ENCODE data around the gene PPP1R2C.

Gene PPP1R2C

DNA sequence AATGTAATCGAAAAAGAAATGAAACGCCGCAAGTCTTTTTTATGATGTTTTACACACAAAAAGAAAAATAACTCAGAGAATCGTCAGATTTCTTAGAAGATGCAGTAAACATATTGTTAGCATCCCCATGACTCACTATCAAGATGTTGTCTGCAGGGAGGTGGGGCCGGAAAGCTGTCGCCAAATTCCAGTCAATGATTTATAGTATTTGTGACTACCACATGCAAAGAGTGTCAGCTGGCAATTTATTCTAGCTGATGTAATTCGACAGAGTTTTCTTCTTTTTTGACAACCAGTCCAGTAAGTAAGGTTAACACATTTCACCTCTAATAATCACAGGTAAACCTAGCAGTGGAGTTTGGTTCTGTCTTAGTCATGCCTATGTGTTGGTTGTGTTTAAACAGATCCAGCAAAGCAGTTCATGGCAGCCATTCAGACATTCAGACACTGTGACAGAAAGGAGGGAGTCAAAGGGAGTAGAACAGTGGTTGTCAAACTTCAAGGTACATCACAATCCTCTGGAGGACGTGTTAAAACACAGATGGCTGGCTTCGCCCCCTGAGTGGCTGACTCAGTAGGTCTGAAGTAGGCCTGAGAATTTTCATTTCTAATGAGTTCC, 19.8 kb upstream of the PPP1R2C start:
- Mint-ChIP-seq H3K27me3 (ENCODE audit: low read depth, poor library complexity) (peaks cover 3% of the 10 kb centered on the region), H3K4me1 (peaks cover 7% of the 10 kb centered on the region), H3K9me3 (peaks cover 46% of the 10 kb centered on the region), H3K27ac (peak overlapping the region; percentile 42), H3K36me3 (ENCODE audit: low read depth) (peaks cover under 1% of the 10 kb centered on the region), H3K4me3 (no peak overlapping the region)
- TF ChIP-seq, protein P1, sequence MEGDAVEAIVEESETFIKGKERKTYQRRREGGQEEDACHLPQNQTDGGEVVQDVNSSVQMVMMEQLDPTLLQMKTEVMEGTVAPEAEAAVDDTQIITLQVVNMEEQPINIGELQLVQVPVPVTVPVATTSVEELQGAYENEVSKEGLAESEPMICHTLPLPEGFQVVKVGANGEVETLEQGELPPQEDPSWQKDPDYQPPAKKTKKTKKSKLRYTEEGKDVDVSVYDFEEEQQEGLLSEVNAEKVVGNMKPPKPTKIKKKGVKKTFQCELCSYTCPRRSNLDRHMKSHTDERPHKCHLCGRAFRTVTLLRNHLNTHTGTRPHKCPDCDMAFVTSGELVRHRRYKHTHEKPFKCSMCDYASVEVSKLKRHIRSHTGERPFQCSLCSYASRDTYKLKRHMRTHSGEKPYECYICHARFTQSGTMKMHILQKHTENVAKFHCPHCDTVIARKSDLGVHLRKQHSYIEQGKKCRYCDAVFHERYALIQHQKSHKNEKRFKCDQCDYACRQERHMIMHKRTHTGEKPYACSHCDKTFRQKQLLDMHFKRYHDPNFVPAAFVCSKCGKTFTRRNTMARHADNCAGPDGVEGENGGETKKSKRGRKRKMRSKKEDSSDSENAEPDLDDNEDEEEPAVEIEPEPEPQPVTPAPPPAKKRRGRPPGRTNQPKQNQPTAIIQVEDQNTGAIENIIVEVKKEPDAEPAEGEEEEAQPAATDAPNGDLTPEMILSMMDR (IDR thresholded peaks at IDR 0.05), result no peak
- no peak for DNase-seq

DNA sequence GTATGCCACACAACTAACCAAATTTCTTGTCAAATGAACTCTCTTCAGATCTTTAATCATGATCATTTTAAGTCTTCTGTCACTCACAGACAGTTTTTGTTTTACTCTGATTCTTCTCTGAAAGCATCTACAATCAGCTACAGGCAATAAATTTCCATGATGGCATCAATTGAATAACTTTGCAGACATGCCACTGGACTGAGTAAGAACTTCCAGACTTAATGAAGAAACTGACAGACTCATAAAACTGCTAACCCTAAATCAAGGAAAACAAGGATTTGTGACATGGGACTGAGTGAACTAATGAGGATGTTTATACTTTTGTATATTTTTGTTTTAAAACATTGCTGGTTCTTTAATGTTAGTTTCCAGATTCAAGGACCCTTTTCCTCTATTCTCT, 5.5 kb upstream of the PPP1R2C start:
- no peak for DNase-seq
- Mint-ChIP-seq H3K4me1 (peaks cover 13% of the 10 kb centered on the region), H3K27me3 (ENCODE audit: low read depth, poor library complexity) (no peaks in the 10 kb centered on the region), H3K9me3 (peaks cover 21% of the 10 kb centered on the region), H3K4me3 (no peak overlapping the region), H3K36me3 (ENCODE audit: low read depth) (peaks cover 6% of the 10 kb centered on the region), H3K27ac (no peak overlapping the region)
- TF ChIP-seq, protein P1 (IDR thresholded peaks at IDR 0.05), result no peak

DNA sequence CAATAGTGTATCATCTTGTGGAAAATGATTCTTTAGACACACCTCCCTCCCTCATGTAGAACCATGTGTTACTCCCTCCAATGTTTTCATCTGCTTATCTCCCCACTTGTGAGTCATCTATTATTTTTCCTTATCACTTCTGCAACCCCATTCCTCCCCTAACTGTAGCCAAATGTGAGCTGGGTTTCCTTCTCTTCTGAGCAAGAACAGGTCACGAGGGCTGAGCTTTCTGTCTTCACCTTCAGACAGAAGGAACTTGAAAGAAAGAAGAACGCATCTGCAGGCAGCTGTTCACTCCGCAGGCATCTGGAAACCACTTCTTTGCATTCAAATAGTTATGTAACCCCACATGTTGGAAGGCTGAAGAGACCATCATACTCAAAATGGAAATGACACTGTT, 1.8 kb downstream of the PPP1R2C start:
- DNase-seq, result no peak
- H3K27ac Mint-ChIP-seq, result no peak overlapping the region
- H3K27me3 Mint-ChIP-seq (ENCODE audit: low read depth, poor library complexity), result peaks cover 3% of the 10 kb centered on the region
- H3K9me3 Mint-ChIP-seq, result peaks cover 38% of the 10 kb centered on the region
- TF ChIP-seq, protein P1 (IDR thresholded peaks at IDR 0.05), result no peak
- no peak overlapping the region for H3K4me3 Mint-ChIP-seq
- H3K4me1 Mint-ChIP-seq, result peaks cover 7% of the 10 kb centered on the region
- H3K36me3 Mint-ChIP-seq (ENCODE audit: low read depth), result peaks cover 6% of the 10 kb centered on the region

DNA sequence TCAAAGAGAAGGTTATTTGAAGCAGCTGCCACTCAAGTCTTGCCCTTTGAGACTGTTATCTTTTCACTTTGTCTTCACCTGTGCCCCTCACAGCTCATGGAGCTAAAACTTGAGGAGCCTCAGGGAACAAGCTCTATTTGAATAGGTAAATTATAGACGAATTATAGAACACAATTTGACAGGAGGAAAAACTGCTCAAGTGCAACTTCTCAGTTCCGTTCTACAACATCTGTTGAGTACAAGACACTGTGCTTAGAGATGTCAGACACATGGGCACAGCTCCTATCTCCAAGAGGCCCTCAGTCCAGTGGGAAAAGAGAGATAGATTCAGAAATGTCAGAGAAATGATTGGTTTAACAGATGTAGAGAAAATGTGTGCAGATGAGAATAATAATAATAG, 5.1 kb downstream of the PPP1R2C start:
- TF ChIP-seq, protein P1 (IDR thresholded peaks at IDR 0.05), result no peak

DNA sequence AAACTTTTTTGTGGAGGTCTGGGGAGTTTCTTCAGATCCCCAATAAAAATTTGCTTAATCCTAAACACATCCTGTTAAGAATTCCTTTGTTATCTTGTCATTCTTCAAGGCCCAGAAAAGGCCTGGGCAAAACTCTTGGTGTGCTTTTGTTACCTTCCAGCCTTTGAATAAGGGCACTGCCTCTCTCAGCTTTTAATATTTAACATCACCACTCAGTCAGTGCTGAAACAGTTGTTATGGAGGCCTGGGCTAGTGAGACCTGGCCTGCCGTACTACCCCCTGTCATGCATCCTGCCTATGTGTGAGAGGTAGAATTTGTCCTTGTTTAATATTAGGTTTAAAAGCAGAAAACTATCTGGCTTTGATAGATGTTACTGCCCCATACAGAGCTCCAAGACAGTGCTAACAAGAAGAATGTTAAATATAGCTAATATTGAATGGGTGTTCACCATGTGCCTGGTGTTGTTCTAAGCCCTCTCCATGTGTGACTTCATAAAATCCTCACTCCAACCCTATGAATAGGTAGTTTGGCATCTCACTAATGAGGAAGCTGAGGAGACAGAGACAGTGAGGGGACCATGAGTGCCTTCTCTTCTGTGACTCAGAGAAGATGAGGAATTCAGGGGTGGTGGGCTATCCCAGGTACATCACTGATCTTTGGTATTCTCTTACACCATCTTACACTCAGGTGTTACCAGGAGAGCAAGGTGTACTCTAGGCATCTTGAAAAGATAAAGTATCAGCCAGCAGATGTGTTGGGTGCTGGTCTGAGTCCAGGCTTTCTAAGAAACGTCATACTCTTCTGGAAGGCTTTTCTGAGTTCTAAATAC, 6.2 kb downstream of the PPP1R2C start:
- H3K4me1 Mint-ChIP-seq, result no peaks in the 10 kb centered on the region
- no peak for DNase-seq
- no peaks in the 10 kb centered on the region for H3K36me3 Mint-ChIP-seq (ENCODE audit: low read depth)
- no peaks in the 10 kb centered on the region for H3K27me3 Mint-ChIP-seq (ENCODE audit: low read depth, poor library complexity)
- TF ChIP-seq, protein P1 (IDR thresholded peaks at IDR 0.05), result no peak
- no peak overlapping the region for H3K4me3 Mint-ChIP-seq
- peaks cover 18% of the 10 kb centered on the region for H3K9me3 Mint-ChIP-seq
- H3K27ac Mint-ChIP-seq, result no peak overlapping the region

More for the DNA sequence above, 5.1 kb downstream of the PPP1R2C start:
- Mint-ChIP-seq H3K4me3 (no peak overlapping the region), H3K27ac (no peak overlapping the region), H3K4me1 (no peaks in the 10 kb centered on the region), H3K27me3 (ENCODE audit: low read depth, poor library complexity) (peaks cover 3% of the 10 kb centered on the region), H3K36me3 (ENCODE audit: low read depth) (no peaks in the 10 kb centered on the region), H3K9me3 (peaks cover 27% of the 10 kb centered on the region)
- DNase-seq, result no peak

Measured in nephron progenitor cell (in vitro differentiated cells).